Measurements from ENCODE around the gene B4GALT1.

- TF ChIP-seq CTCF (IDR thresholded peaks at IDR 0.05) (no peak), POLR2A (IDR thresholded peaks at IDR 0.05) (no peak)
Observed at GRCh38 chr9:33080534-33080933, 86.6 kb downstream of the B4GALT1 start.

Measured in breast epithelium (tissue), 3 donors.